Stimulated activated effector memory CD8-positive, alpha-beta T cell treated with anti-CD3 and anti-CD28 coated beads, Interleukin-12 subunit alpha, Interleukin-12 subunit beta, amount 100 ng/mL, for 72 hours (primary cell): ENCODE data around the gene SPHKAP.
"Not testable (repeated sequence)": the region's sequence is repeated elsewhere in the genome, so short reads cannot be mapped to it uniquely, and the experiment has no call there.

Source experiments
- ATAC-seq: fragments of 150-1000 bp; cut with Tn5 transposase; 2 replicates; pipeline ENCODE4 v1.10.0; 2021
- DNase-seq, 2 donors: peaks; one replicate each; pipeline ENCODE4 v3.0.0; 2021 to 2022; ENCODE audit warnings: low spot score in 2 of 2
- H3K27ac Mint-ChIP-seq: one replicate; pipeline ENCODE4 v1.8.0; 2022; ENCODE audit warnings: mild to moderate bottlenecking, mixed read lengths
- H3K36me3 Mint-ChIP-seq: one replicate; pipeline ENCODE4 v1.8.0; 2022; ENCODE audit warnings: mild to moderate bottlenecking, mixed read lengths
- H3K4me1 Mint-ChIP-seq: one replicate; pipeline ENCODE4 v1.8.0; 2022; ENCODE audit warnings: mixed read lengths
- H3K4me3 Mint-ChIP-seq: one replicate; pipeline ENCODE4 v1.8.0; 2022; ENCODE audit warnings: mild to moderate bottlenecking, mixed read lengths
- H3K9me3 Mint-ChIP-seq: one replicate; pipeline ENCODE4 v1.8.0; 2022; ENCODE audit warnings: mixed read lengths

SPHKAP gene

GRCh38 chr2:228018311-228018710 lies 163.2 kb downstream of the SPHKAP start:
- Mint-ChIP-seq H3K4me3 (no peak overlapping the region), H3K27ac (no peak overlapping the region), H3K9me3 (no peaks in the 10 kb centered on the region), H3K36me3 (no peaks in the 10 kb centered on the region), H3K4me1 (no peaks in the 10 kb centered on the region)
- no peak for ATAC-seq
- DNase-seq: no peak

DNA sequence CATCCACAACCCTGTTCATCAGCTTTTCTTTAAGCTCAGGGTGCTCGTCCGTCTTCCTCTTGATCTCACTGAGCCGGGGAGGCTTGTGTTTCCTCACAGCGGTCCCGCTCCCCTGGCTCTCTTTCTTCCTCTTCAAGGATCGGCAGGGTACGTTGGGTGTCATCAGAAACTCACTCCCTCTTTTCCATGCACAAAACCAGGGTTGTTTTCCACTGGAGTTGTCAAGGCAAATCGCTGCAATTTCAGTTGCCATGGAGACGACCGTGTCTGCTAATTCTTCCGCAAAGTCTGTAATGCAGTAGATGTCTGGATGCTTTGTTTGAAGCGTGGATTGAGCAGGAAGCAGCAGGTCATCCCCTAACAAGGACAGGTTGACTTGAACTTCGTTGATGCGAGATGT lies 163.7 kb downstream of the SPHKAP start:
- no peaks in the 10 kb centered on the region for H3K4me1 Mint-ChIP-seq
- H3K36me3 Mint-ChIP-seq: no peaks in the 10 kb centered on the region
- H3K4me3 Mint-ChIP-seq: no peak overlapping the region
- H3K27ac Mint-ChIP-seq: no peak overlapping the region
- ATAC-seq: no peak
- H3K9me3 Mint-ChIP-seq: no peaks in the 10 kb centered on the region
- no peak for DNase-seq

GRCh38 chr2:228016402-228016801 lies 165.1 kb downstream of the SPHKAP start:
- H3K9me3 Mint-ChIP-seq: no peaks in the 10 kb centered on the region
- ATAC-seq (peak; percentile 19), DNase-seq (no peak)
- H3K27ac Mint-ChIP-seq: no peak overlapping the region
- no peak overlapping the region for H3K4me3 Mint-ChIP-seq
- no peaks in the 10 kb centered on the region for H3K4me1 Mint-ChIP-seq
- H3K36me3 Mint-ChIP-seq: no peaks in the 10 kb centered on the region

DNA sequence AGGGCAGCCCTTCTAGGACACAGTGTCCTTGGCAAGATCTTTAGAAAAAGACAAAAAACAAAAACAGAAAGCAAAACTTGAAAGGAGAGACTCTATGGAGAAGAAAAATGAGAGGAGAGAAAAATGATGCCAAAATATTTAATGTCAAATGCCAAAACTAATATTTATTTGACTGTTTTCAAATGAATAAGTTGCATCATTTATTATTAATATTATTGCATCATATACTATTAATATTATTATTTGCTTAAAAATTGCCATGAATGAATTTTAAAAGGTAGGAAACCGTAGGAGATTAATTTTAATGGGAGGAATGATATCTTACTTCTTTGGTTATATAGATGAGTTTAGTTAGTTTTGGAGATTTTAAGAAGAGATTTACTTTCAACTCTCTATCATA lies 165.7 kb downstream of the SPHKAP start:
- Mint-ChIP-seq H3K4me3 (no peak overlapping the region), H3K4me1 (no peaks in the 10 kb centered on the region), H3K36me3 (no peaks in the 10 kb centered on the region), H3K27ac (no peak overlapping the region), H3K9me3 (no peaks in the 10 kb centered on the region)
- ATAC-seq (no peak), DNase-seq (no peak)

DNA sequence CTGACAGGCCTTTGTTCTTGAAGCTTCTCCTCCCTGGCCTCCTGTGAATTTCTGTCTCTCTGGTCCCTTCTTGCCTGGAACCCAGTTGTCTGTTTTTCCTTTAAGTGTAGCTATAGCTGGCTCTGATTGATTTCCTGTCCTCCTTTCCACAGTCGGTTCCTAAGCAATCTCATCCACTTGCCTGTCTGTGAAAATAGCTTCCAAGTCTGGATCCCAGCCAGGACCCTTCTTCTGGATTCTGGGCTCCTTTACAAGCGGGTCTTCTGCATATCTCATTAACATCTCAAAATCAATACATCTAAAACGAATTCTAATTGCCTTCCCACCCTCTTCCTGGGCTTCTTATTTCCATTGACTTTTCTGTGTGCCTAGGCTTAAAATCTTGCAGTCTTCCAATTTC lies 185.1 kb downstream of the SPHKAP start:
- H3K9me3 Mint-ChIP-seq: peaks cover 3% of the 10 kb centered on the region
- H3K4me1 Mint-ChIP-seq: no peaks in the 10 kb centered on the region
- no peak overlapping the region for H3K4me3 Mint-ChIP-seq
- no peaks in the 10 kb centered on the region for H3K36me3 Mint-ChIP-seq
- DNase-seq: no peak
- ATAC-seq: no peak
- no peak overlapping the region for H3K27ac Mint-ChIP-seq

DNA sequence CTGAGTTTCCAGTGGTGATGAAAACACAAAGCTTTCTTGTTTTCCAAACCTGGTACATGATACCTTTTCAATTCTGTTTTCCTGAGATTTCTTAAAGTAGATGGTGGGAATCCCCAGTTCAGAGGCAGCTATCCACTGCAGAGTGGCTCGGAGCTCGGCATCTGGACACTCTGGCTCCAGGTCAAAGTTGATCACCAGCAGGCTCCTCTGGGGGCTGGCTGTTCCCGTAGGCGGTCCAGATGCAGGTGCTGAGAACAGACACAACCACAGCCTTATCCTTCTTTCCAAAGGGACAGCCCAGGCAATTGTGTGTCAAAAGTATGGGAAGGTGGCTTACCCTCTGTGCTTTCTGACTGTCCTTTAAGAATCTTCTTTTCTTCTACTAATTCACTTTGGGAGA lies 190.6 kb downstream of the SPHKAP start:
- H3K9me3 Mint-ChIP-seq: no peaks in the 10 kb centered on the region
- no peak overlapping the region for H3K4me3 Mint-ChIP-seq
- no peak for DNase-seq
- no peaks in the 10 kb centered on the region for H3K36me3 Mint-ChIP-seq
- H3K4me1 Mint-ChIP-seq: no peaks in the 10 kb centered on the region
- no peak overlapping the region for H3K27ac Mint-ChIP-seq
- no peak for ATAC-seq

- Mint-ChIP-seq H3K27ac (no peak overlapping the region), H3K9me3 (peaks cover 2% of the 10 kb centered on the region), H3K4me1 (no peaks in the 10 kb centered on the region), H3K36me3 (no peaks in the 10 kb centered on the region), H3K4me3 (no peak overlapping the region)
- no peak for ATAC-seq
- no peak for DNase-seq
Measured at GRCh38 chr2:227973241-227973640, 208.2 kb downstream of the SPHKAP start.

GRCh38 chr2:227971619-227972230 lies 209.8 kb downstream of the SPHKAP start:
- no peak overlapping the region for H3K4me3 Mint-ChIP-seq

DNA sequence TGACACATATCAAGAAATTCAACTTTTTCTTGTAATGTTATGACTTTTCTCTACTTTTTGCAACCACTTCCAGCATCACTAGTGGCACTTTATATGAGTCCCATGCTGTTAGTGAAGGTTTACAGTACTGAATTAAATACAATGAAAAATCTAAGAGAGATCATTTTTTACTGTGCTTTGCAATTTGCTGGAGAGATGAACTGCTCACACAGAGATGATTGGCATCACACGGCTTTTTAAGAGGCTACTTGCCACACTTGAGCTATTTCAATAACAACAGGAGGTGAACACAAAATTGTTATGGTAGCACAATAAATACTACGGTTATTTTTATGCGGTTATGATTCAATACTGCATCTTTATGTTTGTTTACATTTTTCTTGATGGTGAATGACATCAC lies 221.2 kb downstream of the SPHKAP start:
- DNase-seq (no peak), ATAC-seq (no peak)
- H3K36me3 Mint-ChIP-seq: no peaks in the 10 kb centered on the region
- H3K27ac Mint-ChIP-seq: no peak overlapping the region
- no peak overlapping the region for H3K4me3 Mint-ChIP-seq
- peaks cover 3% of the 10 kb centered on the region for H3K9me3 Mint-ChIP-seq
- H3K4me1 Mint-ChIP-seq: no peaks in the 10 kb centered on the region

More at GRCh38 chr2:227971619-227972230, 209.8 kb downstream of the SPHKAP start:
- Mint-ChIP-seq H3K36me3 (no peaks in the 10 kb centered on the region), H3K27ac (no peak overlapping the region), H3K9me3 (peaks cover 6% of the 10 kb centered on the region), H3K4me1 (no peaks in the 10 kb centered on the region)
- DNase-seq (no peak), ATAC-seq (no peak)

GRCh38 chr2:227942965-227943364 lies 238.5 kb downstream of the SPHKAP start:
- no peaks in the 10 kb centered on the region for H3K36me3 Mint-ChIP-seq
- H3K4me1 Mint-ChIP-seq: no peaks in the 10 kb centered on the region
- no peaks in the 10 kb centered on the region for H3K9me3 Mint-ChIP-seq
- no peak overlapping the region for H3K4me3 Mint-ChIP-seq
- ATAC-seq: no peak
- no peak for DNase-seq
- H3K27ac Mint-ChIP-seq: no peak overlapping the region

GRCh38 chr2:227942021-227942420 lies 239.5 kb downstream of the SPHKAP start:
- no peak for DNase-seq
- Mint-ChIP-seq H3K27ac (no peak overlapping the region), H3K4me3 (no peak overlapping the region), H3K9me3 (no peaks in the 10 kb centered on the region), H3K4me1 (no peaks in the 10 kb centered on the region), H3K36me3 (no peaks in the 10 kb centered on the region)
- peak; percentile 65 for ATAC-seq

- Mint-ChIP-seq H3K36me3 (no peaks in the 10 kb centered on the region), H3K9me3 (peaks cover 3% of the 10 kb centered on the region), H3K27ac (no peak overlapping the region), H3K4me3 (no peak overlapping the region), H3K4me1 (no peaks in the 10 kb centered on the region)
- no peak for DNase-seq
- no peak for ATAC-seq
Measured at GRCh38 chr2:227939271-227940027, 242.0 kb downstream of the SPHKAP start.

DNA sequence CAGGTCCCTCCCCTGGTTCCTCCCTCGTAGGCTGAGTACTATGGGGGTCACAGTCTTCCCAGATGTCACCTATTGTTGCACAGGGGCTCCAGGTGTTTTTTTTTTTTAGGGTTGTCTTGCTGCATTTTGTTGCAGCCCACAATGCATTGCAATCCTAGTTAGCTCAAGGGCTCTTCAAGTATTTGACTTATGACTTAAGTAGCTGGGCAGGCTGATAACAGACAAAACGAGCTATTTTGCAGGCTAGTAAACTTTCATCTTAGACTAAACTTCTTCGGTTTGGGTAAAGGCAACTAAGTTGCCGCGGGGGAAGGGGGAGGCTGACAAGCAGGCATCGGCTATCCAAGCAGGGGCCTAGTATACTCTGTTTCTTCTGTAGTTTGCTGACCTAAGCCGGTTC lies 245.2 kb downstream of the SPHKAP start:
- not testable (repeated sequence) for H3K9me3 Mint-ChIP-seq, DNase-seq, H3K4me1 Mint-ChIP-seq, ATAC-seq, H3K27ac Mint-ChIP-seq, H3K4me3 Mint-ChIP-seq, H3K36me3 Mint-ChIP-seq

DNA sequence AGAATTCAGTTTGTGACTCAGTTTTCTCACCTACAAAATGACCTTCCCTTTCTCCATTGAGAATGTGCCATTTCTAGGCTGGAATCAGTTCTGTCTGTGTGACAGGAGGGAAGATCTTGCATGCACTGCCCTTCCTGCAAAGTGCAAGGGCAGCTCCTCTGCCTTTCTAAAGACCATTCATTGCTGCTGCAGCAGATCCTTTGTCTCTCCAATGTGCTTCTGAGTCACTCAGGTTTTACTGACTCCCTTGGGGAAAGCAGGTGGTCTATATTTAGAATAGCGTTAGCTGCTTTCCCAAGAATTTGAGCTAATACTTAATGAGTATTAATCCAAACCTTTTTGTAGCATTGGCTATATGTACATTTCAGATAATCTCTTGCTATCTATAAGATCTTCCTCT lies 247.6 kb downstream of the SPHKAP start:
- H3K36me3 Mint-ChIP-seq: no peaks in the 10 kb centered on the region

DNA sequence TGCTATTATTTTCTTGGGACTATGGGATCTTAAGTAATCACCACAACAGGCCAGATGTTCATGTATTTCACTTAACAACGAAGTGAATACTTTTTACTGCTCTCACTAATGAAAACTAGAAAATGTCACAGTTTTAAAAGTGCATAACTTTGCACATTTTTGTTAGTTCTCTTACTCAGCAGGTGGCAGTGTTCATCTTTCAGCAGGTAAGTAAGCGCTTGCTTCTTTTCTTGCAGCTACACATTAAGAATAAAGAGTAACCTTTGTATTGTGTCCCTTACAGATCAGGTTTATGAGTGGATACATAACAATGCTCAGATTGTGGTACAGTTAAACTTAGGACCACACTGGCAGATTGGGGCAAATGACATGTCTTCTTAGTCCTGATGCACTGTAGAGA lies 249.1 kb downstream of the SPHKAP start:
- Mint-ChIP-seq H3K36me3 (no peaks in the 10 kb centered on the region), H3K4me3 (no peak overlapping the region), H3K27ac (no peak overlapping the region), H3K9me3 (peaks cover 3% of the 10 kb centered on the region), H3K4me1 (no peaks in the 10 kb centered on the region)
- no peak for DNase-seq
- ATAC-seq: no peak

More for the DNA sequence above, 247.6 kb downstream of the SPHKAP start:
- Mint-ChIP-seq H3K27ac (no peak overlapping the region), H3K9me3 (peaks cover 3% of the 10 kb centered on the region), H3K4me1 (no peaks in the 10 kb centered on the region), H3K4me3 (no peak overlapping the region)
- DNase-seq (no peak), ATAC-seq (no peak)

GRCh38 chr2:227932001-227932400 lies 249.5 kb downstream of the SPHKAP start:
- DNase-seq (no peak), ATAC-seq (no peak)
- Mint-ChIP-seq H3K4me3 (no peak overlapping the region), H3K36me3 (no peaks in the 10 kb centered on the region), H3K27ac (no peak overlapping the region), H3K4me1 (no peaks in the 10 kb centered on the region), H3K9me3 (peaks cover 6% of the 10 kb centered on the region)
